Right renal cortex interstitium (tissue), 3 donors: ENCODE data around the gene CNTNAP5. TPM values are rescaled to one million over a fixed set of nuclear protein-coding genes. Genes with fewer than 3 reads are reported as not detected.
"Not testable (repeated sequence)": the region's sequence is repeated elsewhere in the genome, so short reads cannot be mapped to it uniquely, and the experiment has no call there.

Source experiments
- DNase-seq, 3 donors: peaks; one replicate each; pipeline ENCODE4 v3.0.0-alpha.2; 2013; ENCODE audit warnings: low read depth in 3 of 3, low spot score in 2 of 3
- polyA plus RNA-seq, 3 donors: library from polyadenylated mRNA; unstranded; fragments of 120-200 nt; gene quantifications; one replicate each; pipeline ENCODE4 v1.2.1, GENCODE V29; 2013; ENCODE audit not compliant: insufficient read length in 3 of 3

The CNTNAP5 gene
- polyA plus RNA-seq, 3 donors: not detected

- DNase-seq: no peak
Measured at GRCh38 chr2:124402274-124402673, 377.2 kb downstream of the CNTNAP5 start.

- not testable (repeated sequence) for DNase-seq
Measured at GRCh38 chr2:124407836-124408534, 382.9 kb downstream of the CNTNAP5 start.

- no peak for DNase-seq
Measured at GRCh38 chr2:124424074-124424473, 399.0 kb downstream of the CNTNAP5 start.

- DNase-seq: no peak
Measured at GRCh38 chr2:124426122-124426521, 401.0 kb downstream of the CNTNAP5 start.

GRCh38 chr2:124426625-124427024 lies 401.5 kb downstream of the CNTNAP5 start:
- no peak for DNase-seq

- peak in 1 of 3 donors; percentile 16 for DNase-seq
Measured at GRCh38 chr2:124437811-124438210, 412.7 kb downstream of the CNTNAP5 start.

- DNase-seq: no peak
Measured at GRCh38 chr2:124450481-124450880, 425.4 kb downstream of the CNTNAP5 start.

GRCh38 chr2:124476291-124476690 lies 451.2 kb downstream of the CNTNAP5 start:
- DNase-seq: no peak

GRCh38 chr2:124478761-124479160 lies 453.7 kb downstream of the CNTNAP5 start:
- DNase-seq: no peak

GRCh38 chr2:124480958-124481357 lies 455.9 kb downstream of the CNTNAP5 start:
- no peak for DNase-seq

GRCh38 chr2:124482044-124482443 lies 457.0 kb downstream of the CNTNAP5 start:
- no peak for DNase-seq

GRCh38 chr2:124482551-124482950 lies 457.5 kb downstream of the CNTNAP5 start:
- DNase-seq: no peak

GRCh38 chr2:124485659-124486058 lies 460.6 kb downstream of the CNTNAP5 start:
- DNase-seq: no peak

- no peak for DNase-seq
Measured at GRCh38 chr2:124489686-124490085, 464.6 kb downstream of the CNTNAP5 start.

- no peak for DNase-seq
Measured at GRCh38 chr2:124501575-124502152, 476.6 kb downstream of the CNTNAP5 start.

- no peak for DNase-seq
Measured at GRCh38 chr2:124514236-124514635, 489.1 kb downstream of the CNTNAP5 start.

- no peak for DNase-seq
Measured at GRCh38 chr2:124520953-124521352, 495.9 kb downstream of the CNTNAP5 start.

GRCh38 chr2:124523096-124523495 lies 498.0 kb downstream of the CNTNAP5 start:
- DNase-seq: no peak

- no peak for DNase-seq
Measured at GRCh38 chr2:124524155-124524915, 499.2 kb downstream of the CNTNAP5 start.

- peak in 2 of 3 donors; percentile 16 to 24 for DNase-seq
Measured at GRCh38 chr2:124526221-124526620, 501.1 kb downstream of the CNTNAP5 start.

GRCh38 chr2:124530203-124530602 lies 505.1 kb downstream of the CNTNAP5 start:
- DNase-seq: no peak
